Measurements from ENCODE around the gene SLC5A12.
"Not testable (repeated sequence)": the region's sequence is repeated elsewhere in the genome, so short reads cannot be mapped to it uniquely, and the experiment has no call there.

SLC5A12 gene

GRCh38 chr11:26651916-26652315, 69.9 kb downstream of the SLC5A12 start:
- no peak for DNase-seq (ENCODE audit: low spot score)

DNA sequence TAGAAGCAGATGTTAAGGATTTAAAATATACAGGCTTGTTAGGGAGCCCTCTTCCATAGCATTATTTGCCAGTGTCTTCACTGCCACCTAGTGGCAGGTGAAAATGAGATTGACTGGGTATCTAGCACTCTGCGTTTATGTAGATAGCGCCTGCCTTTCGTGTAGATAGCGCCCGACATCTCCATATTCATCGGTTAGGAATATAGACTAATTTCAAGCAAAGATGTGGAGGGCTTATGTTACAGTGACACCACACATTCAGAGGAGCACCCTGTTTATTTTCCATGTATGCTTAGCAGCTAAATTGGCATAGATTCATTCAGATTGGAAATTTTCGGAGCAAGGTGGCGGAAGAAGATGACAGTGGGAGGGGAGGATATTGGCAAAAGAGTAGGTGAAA, 72.0 kb downstream of the SLC5A12 start:
- peak; percentile 76 for DNase-seq (ENCODE audit: low spot score)

DNA sequence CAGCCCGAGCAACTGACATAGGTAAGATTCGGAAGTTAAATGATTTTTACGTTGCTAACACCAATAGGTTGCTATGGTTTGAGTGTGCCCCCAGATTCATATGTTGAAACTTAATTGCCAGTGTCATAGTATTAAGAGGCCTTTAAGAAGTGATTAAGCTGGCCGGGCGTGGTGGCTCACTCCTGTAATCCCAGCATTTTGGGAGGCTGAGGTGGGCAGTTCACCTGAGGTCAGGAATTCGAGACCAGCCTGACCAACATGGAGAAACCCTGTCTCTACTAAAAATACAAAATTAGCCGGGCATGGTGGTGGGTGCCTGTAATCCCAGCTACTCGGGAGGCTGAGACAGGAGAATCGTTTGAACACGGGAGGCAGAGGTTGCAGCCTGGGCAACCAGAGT, 78.5 kb downstream of the SLC5A12 start:
- not testable (repeated sequence) for DNase-seq (ENCODE audit: low spot score)

DNA sequence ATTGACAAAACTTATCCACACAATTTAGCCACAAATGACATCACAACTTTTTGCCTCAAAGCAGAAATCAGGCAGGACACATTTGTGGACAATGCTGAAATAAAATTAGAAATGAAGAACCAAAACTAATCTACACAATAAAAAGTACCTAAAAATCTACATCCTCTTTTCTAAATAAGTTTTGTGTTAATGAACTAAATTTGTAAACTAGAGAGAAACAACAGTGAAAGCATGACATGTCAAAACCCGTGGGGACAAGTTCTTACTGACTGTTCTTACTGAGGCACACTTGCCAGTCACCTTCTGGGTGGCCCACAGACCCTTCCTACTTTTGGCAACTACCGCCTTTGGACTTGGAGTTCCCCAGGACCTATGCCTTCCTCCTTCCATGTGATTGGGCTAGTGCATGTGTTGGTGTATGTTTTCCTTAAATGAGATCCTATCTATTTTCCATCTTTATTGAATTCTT, 89.1 kb downstream of the SLC5A12 start:
- DNase-seq (ENCODE audit: low spot score): no peak

DNA sequence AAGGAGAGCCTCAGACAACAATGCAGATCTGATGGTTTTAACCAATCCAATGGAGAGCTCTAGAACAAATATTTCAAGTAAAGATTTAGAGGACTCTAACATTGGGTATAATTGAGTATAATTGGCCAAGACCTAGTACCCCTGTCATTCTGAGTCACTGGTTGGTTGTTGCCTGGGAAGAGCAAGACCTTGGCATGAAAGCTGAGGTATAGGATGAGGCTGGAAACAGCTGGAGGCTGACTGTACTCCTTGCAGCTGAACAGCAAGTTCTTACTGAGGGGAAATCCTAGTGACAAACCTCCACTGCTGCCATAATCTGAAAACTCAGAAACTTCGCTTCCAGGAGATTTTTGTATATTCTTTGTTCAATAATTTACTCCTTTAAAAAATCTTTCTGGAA, 95.5 kb downstream of the SLC5A12 start:
- peak; percentile 32 for DNase-seq (ENCODE audit: low spot score)

DNA sequence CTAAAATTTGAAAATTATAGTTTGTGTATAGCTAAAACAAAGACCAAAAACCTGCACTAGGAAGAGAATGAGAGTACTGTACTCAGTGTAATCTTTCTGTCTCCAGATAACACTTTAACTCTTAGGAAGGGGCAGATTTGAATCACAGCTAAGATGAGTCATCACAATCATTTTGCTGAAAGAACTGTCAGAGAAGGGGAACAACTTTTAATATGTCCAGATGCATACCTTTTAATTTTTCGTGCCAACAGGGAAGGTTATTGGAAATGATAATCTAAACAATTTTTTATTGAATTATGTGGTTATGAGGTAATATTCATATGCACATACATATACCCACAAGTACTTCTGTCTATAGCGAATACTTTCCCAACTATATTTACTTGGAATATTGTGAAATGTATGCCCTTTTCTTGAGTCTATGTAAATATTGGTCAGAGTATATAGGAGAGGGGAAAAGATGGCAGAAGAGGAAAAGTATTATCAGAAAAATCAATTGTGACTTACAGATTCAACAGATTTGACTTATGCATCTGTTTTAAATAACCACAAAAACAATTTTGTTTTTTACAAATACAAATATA, 98.7 kb downstream of the SLC5A12 start:
- peak; percentile 22 for DNase-seq (ENCODE audit: low spot score)

DNA sequence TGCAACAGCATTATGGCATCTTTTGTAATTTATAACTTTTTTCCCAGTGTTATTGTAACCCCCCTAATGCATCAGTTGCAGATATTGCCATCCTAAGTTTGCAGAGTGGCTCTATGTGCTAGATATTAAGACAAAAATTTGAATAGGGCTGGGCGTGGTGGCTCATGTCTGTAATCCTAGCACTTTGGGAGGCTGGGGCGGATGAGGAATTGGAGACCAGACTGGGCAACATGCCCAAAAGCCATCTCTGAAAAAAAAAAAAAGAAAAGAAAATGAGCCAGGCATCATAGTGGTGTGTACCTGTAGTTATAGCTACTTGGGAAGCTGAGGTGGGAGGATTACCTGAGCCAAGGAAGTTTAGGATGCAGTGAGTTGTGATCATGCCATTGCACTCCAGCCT, 99.7 kb downstream of the SLC5A12 start:
- DNase-seq (ENCODE audit: low spot score): no peak

- DNase-seq (ENCODE audit: low spot score): peak; percentile 45
Observed at GRCh38 chr11:26621132-26621531, 100.7 kb downstream of the SLC5A12 start.

DNA sequence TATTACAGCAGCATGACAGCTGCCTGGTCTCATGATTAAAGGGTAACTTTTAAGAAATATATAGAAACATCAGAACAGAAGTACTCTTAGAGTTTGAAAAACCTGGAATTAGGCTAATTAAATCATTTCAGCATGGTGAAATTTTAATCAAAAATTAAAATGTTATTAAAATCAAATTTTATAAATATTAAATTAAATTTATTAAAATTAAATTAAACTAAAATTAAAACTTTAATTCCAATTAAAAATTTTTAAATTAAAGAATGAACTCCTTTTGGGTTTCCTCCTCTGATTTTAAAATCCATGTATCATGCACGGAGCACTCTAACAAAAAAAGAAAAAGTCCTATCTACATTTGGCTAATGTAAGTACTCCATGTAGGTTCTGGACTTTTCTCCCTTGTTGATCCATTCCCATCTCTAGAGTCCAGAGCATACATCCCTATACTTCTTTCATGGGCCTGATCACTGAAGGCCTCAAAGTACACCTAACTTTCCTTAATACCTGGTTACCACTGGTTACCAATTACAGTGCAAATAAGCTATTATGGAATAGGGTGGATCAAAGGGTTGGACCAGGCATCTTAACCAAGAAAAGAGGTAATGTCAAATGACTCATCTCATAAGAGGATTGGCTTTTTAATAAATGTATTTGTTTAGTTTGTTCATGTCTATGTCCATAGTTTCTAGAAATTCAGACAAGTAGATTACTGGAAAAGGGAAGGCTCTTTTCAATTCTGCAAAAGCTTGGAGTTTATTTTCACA, 101.4 kb downstream of the SLC5A12 start:
- no peak for DNase-seq (ENCODE audit: low spot score)

GRCh38 chr11:26618441-26618840, 103.4 kb downstream of the SLC5A12 start:
- no peak for DNase-seq (ENCODE audit: low spot score)
